Measurements from ENCODE around the gene NUP43.

GRCh38 chr6:149694921-149695320 is 51.4 kb downstream of the NUP43 start:
- TF ChIP-seq CTCF (IDR thresholded peaks at IDR 0.05) (no peak), POLR2A (IDR thresholded peaks at IDR 0.05) (no peak)
